Stimulated activated naive CD4-positive, alpha-beta T cell (primary cell): ENCODE data around the gene CTNNBIP1.
"Not testable (repeated sequence)": the region's sequence is repeated elsewhere in the genome, so short reads cannot be mapped to it uniquely, and the experiment has no call there.

ENCODE experiments used
- DNase-seq, 6 experiments: peaks; one replicate each; lab custom pipeline; 2025; lab: John Stamatoyannopoulos, UW

CTNNBIP1 gene

GRCh38 chr1:9803003-9803918 lies 106.8 kb downstream of the CTNNBIP1 start:
- DNase-seq = not testable (repeated sequence)

- DNase-seq = no peak
Observed at GRCh38 chr1:9801909-9802308, 108.2 kb downstream of the CTNNBIP1 start.
